Ovary (tissue), 9 donors: Measurements from ENCODE around the gene RBM33. TPM values are rescaled to one million over a fixed set of nuclear protein-coding genes. Genes with fewer than 3 reads are reported as not detected.

Source experiments
- DNase-seq, 5 donors: peaks; one replicate each; pipeline ENCODE4 v3.0.0-alpha.2; 2019 to 2020
- H3K27ac ChIP-seq, 2 donors: fragments of 200-600 bp; one replicate each; pipeline versions ENCODE4 v1.5.1 to v1.8.0; 2019 to 2022
- H3K27me3 ChIP-seq: fragments of 200-600 bp; one replicate; pipeline ENCODE4 v1.8.0; 2022
- H3K36me3 ChIP-seq: fragments of 200-600 bp; sonication (generic); one replicate; pipeline ENCODE4 v1.5.1; 2019
- H3K4me1 ChIP-seq: one replicate; pipeline ENCODE4 v1.8.1; 2013; ENCODE audit warnings: mild to moderate bottlenecking, moderate library complexity; ENCODE audit not compliant: insufficient read depth
- H3K4me3 ChIP-seq: fragments of 200-600 bp; sonication (generic); one replicate; pipeline ENCODE4 v1.5.1; 2017
- H3K9me3 ChIP-seq, 2 donors: fragments of 200-600 bp in 1 of 2; sonication (generic) in 1 of 2; one replicate each; pipeline versions ENCODE4 v1.5.1 to v1.8.1; 2013 to 2019; ENCODE audit warnings: mild to moderate bottlenecking in 1 of 2, moderate library complexity in 1 of 2
- CTCF ChIP-seq, 3 donors: fragments of 450-650 bp in 2 of 3; fragments of 200-600 bp in 1 of 3; IDR thresholded peaks; one replicate each; pipeline versions ENCODE4 v1.5.1 to v1.8.0; 2016 to 2022; ENCODE audit warnings: antibody characterized with exemption in 3 of 3, mild to moderate bottlenecking in 1 of 3
- EP300 ChIP-seq: sonication (generic); formaldehyde crosslinking; IDR thresholded peaks from one replicate; pipeline ENCODE4 v1.6.1; 2017; ENCODE audit warnings: antibody characterized with exemption
- POLR2A ChIP-seq: fragments of 450-650 bp; IDR thresholded peaks from one replicate; pipeline ENCODE4 v1.6.1; 2017; ENCODE audit warnings: antibody characterized with exemption, mild to moderate bottlenecking, moderate library complexity
- WGBS, 3 donors: extraction: QIAGEN DNeasy Blood & Tissue Kit in 1 of 3; methylation state at CpG; one replicate each; pipeline versions ENCODE4 v1.1.5 to v1.1.7; 2013 to 2017; 5-methylcytosine and 5-hydroxymethylcytosine counted together
- intact Hi-C, 4 donors: fragments of 100-400 bp; cut with DNase I; formaldehyde crosslinking; loops; one replicate each; pipeline versions ENCODE4 v1.11.0 to v1.15.1; 2022 to 2023
- polyA plus RNA-seq, 2 donors: library from polyadenylated mRNA; stranded (reverse); fragments of 200-250 nt in 1 of 2; fragments of 350-450 nt in 1 of 2; fragmentation: Illumina TruSeq in 1 of 2; extraction: RNeasy Lipid Tissue Mini Kit (QIAGEN cat#74804) in 1 of 2; gene quantifications; one replicate each; pipeline ENCODE4 v1.2.3, GENCODE V29; 2013 to 2014
- total RNA-seq, 7 donors: library from RNA; depleted of rRNA in 2 of 7; stranded (reverse); fragments of >200 nt in 2 of 7; fragmentation: NEBNext Ultra II Directional in 3 of 7; extraction: Animal tissue kit (Norgen Biotek cat#: 25700) in 3 of 7; gene quantifications; one replicate each; pipeline versions ENCODE4 v1.1.0 to v1.2.4, GENCODE V29; 2016 to 2023
- donor health status: DM: no; HTN: no; CAD: no; lungs with moderate emphysema.
- donor health status: DM: no; HTN: no; CAD: no.
- donor health status: Bipolar disorder and iron deficiency.
- donor health status: DM: yes; HTN: yes; CAD: no.
- donor health status: DM: no; HTN: no; CAD: no.
- donor health status: DM: yes; HTN: yes; CAD: no.

RBM33 gene
- total and polyA plus RNA-seq, 9 donors = 19.8 to 62.0 (median 49.3) TPM

- no peak for DNase-seq
- Histone ChIP-seq H3K27me3 (no peaks in the 10 kb centered on the region), H3K4me1 (peaks cover 11% of the 10 kb centered on the region)
Observed at GRCh38 chr7:155756322-155756721, 111.9 kb downstream of the RBM33 start.

GRCh38 chr7:155758348-155758747 lies 113.9 kb downstream of the RBM33 start:
- DNase-seq = no peak
- no peak overlapping the region for H3K27ac ChIP-seq
- WGBS, 3 donors = 91 to 92% (median 91%) methylated on average over 10 of the region's 10 CpGs
- intact Hi-C loops = no loop called here
- TF ChIP-seq CTCF (IDR thresholded peaks at IDR 0.05) = no peak
- TF ChIP-seq EP300 = no peak
- no peak for TF ChIP-seq POLR2A
- H3K4me1 ChIP-seq = peaks cover 6% of the 10 kb centered on the region
- no peaks in the 10 kb centered on the region for H3K36me3 ChIP-seq
- H3K9me3 ChIP-seq = no peaks in the 10 kb centered on the region
- no peak overlapping the region for H3K4me3 ChIP-seq
- no peaks in the 10 kb centered on the region for H3K27me3 ChIP-seq

More at GRCh38 chr7:155756322-155756721, 111.9 kb downstream of the RBM33 start:
- no peaks in the 10 kb centered on the region for H3K36me3 ChIP-seq
- H3K9me3 ChIP-seq = no peaks in the 10 kb centered on the region
- H3K27ac ChIP-seq = no peak overlapping the region
- no peak overlapping the region for H3K4me3 ChIP-seq
- WGBS, 3 donors = 94 to 96% (median 95%) methylated on average over 9 of the region's 9 CpGs
- intact Hi-C loops = no loop called here
- TF ChIP-seq POLR2A = no peak
- no peak for TF ChIP-seq CTCF (IDR thresholded peaks at IDR 0.05)

GRCh38 chr7:155759740-155760430 lies 115.4 kb downstream of the RBM33 start:
- DNase-seq = no peak
- Histone ChIP-seq H3K4me3 (no peak overlapping the region), H3K9me3 (no peaks in the 10 kb centered on the region), H3K27me3 (no peaks in the 10 kb centered on the region), H3K36me3 (no peaks in the 10 kb centered on the region), H3K27ac (no peak overlapping the region), H3K4me1 (no peaks in the 10 kb centered on the region)
- 93 to 97% (median 95%) methylated on average over 9 of the region's 9 CpGs for WGBS, 3 donors
- intact Hi-C loops = loop anchor here in 3 of 4 donors (10.0 kb wide), 2 partner anchors 155 to 165 kb away; no protein-coding TSS in a partner anchor
- no peak for TF ChIP-seq CTCF (IDR thresholded peaks at IDR 0.05)
- no peak for TF ChIP-seq POLR2A
- no peak for TF ChIP-seq EP300

- intact Hi-C loops = loop anchor here in 3 of 4 donors (10.0 kb wide), 2 partner anchors 156 to 166 kb away; no protein-coding TSS in a partner anchor
- H3K4me1 ChIP-seq = no peaks in the 10 kb centered on the region
- no peaks in the 10 kb centered on the region for H3K9me3 ChIP-seq
- no peak for DNase-seq
- TF ChIP-seq CTCF (IDR thresholded peaks at IDR 0.05) (no peak), POLR2A (no peak), EP300 (no peak)
- no peaks in the 10 kb centered on the region for H3K36me3 ChIP-seq
- no peak overlapping the region for H3K4me3 ChIP-seq
- no peak overlapping the region for H3K27ac ChIP-seq
- 95% methylated on average over 5 of the region's 5 CpGs for WGBS, 3 donors
- H3K27me3 ChIP-seq = no peaks in the 10 kb centered on the region
Observed at GRCh38 chr7:155761162-155761561, 116.7 kb downstream of the RBM33 start.
